Fibroblast of villous mesenchyme (primary cell): ENCODE results near the gene NAALADL1. TPM values are rescaled to one million over a fixed set of nuclear protein-coding genes. Genes with fewer than 3 reads are reported as not detected.

ENCODE experiments used
- DNase-seq: peaks from one replicate; pipeline ENCODE4 v3.0.0-alpha.2; 2010; ENCODE audit warnings: low read depth
- H3K4me3 ChIP-seq: 2 replicates; pipeline ENCODE4 v1.5.1; 2011; ENCODE audit warnings: low read depth, mild to moderate bottlenecking, low read length
- CTCF ChIP-seq: IDR thresholded peaks from 2 replicates; pipeline ENCODE4 v1.5.1; 2012; ENCODE audit warnings: low read depth, mild to moderate bottlenecking, low read length; ENCODE audit not compliant: insufficient read depth
- small RNA-seq: library from RNA; depleted of rRNA; stranded (forward); fragments of <200 nt; gene quantifications from one replicate; pipeline ENCODE3, GENCODE V24; 2012
- total RNA-seq: library from RNA; depleted of rRNA; stranded (reverse); fragments of >200 nt; gene quantifications from 2 replicates; pipeline ENCODE4 v1.2.3, GENCODE V29; 2012

The NAALADL1 gene
- total RNA-seq, 1 donor, result 23.7 TPM

DNA sequence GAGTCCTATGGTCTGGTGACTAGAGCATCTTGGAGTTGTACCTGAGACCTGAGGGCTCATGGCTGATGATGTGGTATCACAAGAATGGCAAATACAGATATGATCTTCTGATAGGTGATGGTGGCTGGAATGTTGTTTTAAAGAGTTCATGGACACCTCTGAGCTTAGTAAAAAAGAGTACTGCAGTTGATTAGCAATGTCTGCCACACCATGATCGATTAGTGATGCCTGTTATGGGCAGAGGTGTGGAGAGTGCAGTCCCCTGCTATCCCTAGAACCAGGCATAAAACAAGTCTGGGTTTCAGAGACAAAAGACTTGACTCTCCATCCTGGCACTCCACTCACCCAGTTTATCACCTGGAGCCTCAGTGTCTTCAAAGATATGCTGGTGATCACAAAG lies 60.2 kb downstream of the NAALADL1 start:
- DNase-seq, result no peak
- TF ChIP-seq CTCF, result no peak
- H3K4me3 ChIP-seq, result no peak overlapping the region

- DNase-seq, result peak; percentile 90
- peak; percentile 53 for TF ChIP-seq CTCF
- H3K4me3 ChIP-seq, result peak within 1 kb of the TSS; percentile 54
Measured at GRCh38 chr11:64996710-64997380, 61.5 kb downstream of the NAALADL1 start, which contains the start of gene BATF2. Gene BATF2 (minus strand): TSS chr11:64996971. CDS start chr11:64996914, 57 bp downstream.

GRCh38 chr11:64996327-64996709 lies 62.0 kb downstream of the NAALADL1 start:
- no peak for TF ChIP-seq CTCF
- H3K4me3 ChIP-seq, result peak overlapping the region; percentile 54
- no peak for DNase-seq

Small RNA genes within 50 kb of the gene (small RNA-seq; reads per million reads assigned to genes)
- gene MIR6879, result not detected
- not detected for gene SNX15

Other genes with a start within 250 kb of the NAALADL1 start
- 13.5 and 17.7 TPM in 2 replicates for gene MEN1, start 248.0 kb downstream of the NAALADL1 start, total RNA-seq
- gene CDC42BPG, start 213.9 kb downstream of the NAALADL1 start, total RNA-seq, result under 0.01 TPM in 2 replicates
- gene EHD1, start 179.9 kb downstream of the NAALADL1 start, total RNA-seq, result 80.2 and 93.7 TPM in 2 replicates
- 12.1 and 13.2 TPM in 2 replicates for gene ATG2A, start 141.3 kb downstream of the NAALADL1 start, total RNA-seq
- 11.6 and 14.2 TPM in 2 replicates for gene PPP2R5B, start 133.9 kb downstream of the NAALADL1 start, total RNA-seq
- gene GPHA2, start 122.7 kb downstream of the NAALADL1 start, total RNA-seq, result not detected in 2 replicates
- gene MAJIN, start 86.4 kb downstream of the NAALADL1 start, total RNA-seq, result not detected in 2 replicates
- gene BATF2, start 61.6 kb downstream of the NAALADL1 start, total RNA-seq, result 0.86 and 1.3 TPM in 2 replicates
- gene ARL2, start 44.4 kb downstream of the NAALADL1 start, total RNA-seq, result 44.5 and 73.4 TPM in 2 replicates
- 12.5 and 14.5 TPM in 2 replicates for gene SNX15, start 31.1 kb downstream of the NAALADL1 start, total RNA-seq
- gene SAC3D1, start 17.3 kb downstream of the NAALADL1 start, total RNA-seq, result 10.4 and 13.5 TPM in 2 replicates
- 7.4 and 15.5 TPM in 2 replicates for gene CDCA5, start 25.5 kb upstream of the NAALADL1 start, total RNA-seq
- gene ZFPL1, start 25.7 kb upstream of the NAALADL1 start, total RNA-seq, result 28.9 and 46.7 TPM in 2 replicates
- 104 and 169 TPM in 2 replicates for gene VPS51, start 37.7 kb upstream of the NAALADL1 start, total RNA-seq
- 31.6 and 45.8 TPM in 2 replicates for gene TM7SF2, start 53.3 kb upstream of the NAALADL1 start, total RNA-seq
- 11.2 and 15.1 TPM in 2 replicates for gene ZNHIT2, start 59.1 kb upstream of the NAALADL1 start, total RNA-seq
- 137 and 279 TPM in 2 replicates for gene FAU, start 63.6 kb upstream of the NAALADL1 start, total RNA-seq
- gene MRPL49, start 63.8 kb upstream of the NAALADL1 start, total RNA-seq, result 41.2 and 54.4 TPM in 2 replicates
- gene SYVN1, start 76.0 kb upstream of the NAALADL1 start, total RNA-seq, result 13.0 and 13.5 TPM in 2 replicates
- not detected in 2 replicates for gene SPDYC, start 111.7 kb upstream of the NAALADL1 start, total RNA-seq
- gene CAPN1, start 123.4 kb upstream of the NAALADL1 start, total RNA-seq, result 123 and 133 TPM in 2 replicates
- gene POLA2, start 203.4 kb upstream of the NAALADL1 start, total RNA-seq, result 7.1 and 12.1 TPM in 2 replicates